WTC11 (cell line): ENCODE results near the gene PSMD13.

Experiments
- FOXJ3 ChIP-seq: sonication (generic); formaldehyde crosslinking; IDR thresholded peaks from 2 replicates; pipeline ENCODE4 v1.9.0; 2021; ENCODE audit warnings: missing genetic modification reagents, mild to moderate bottlenecking, borderline replicate concordance
- TF ChIP-seq, protein P1 (sequence below): fragments of 200-600 bp; IDR thresholded peaks from 2 replicates; pipeline ENCODE4 v1.8.0; 2022; ENCODE audit warnings: antibody characterized with exemption

DNA sequence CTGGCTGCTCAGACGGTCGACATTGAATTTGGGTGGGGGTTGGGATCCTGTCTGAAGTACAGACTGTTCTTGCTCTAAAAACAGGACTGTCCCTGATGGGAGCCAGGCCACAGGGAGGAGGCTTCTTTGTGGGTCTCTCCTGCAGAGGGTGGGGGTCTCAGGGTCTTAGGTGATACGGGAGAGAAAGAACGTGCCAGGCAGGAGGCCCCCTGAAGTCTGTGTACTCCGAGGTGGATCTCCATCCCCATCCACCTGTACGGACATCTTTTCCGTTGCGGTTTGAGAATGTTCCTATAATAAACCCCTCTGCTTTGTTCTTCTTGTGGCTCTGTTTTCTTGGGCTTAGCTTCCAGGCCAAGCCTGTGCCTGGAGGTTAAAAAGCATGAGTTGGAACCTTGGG is 15.9 kb downstream of the PSMD13 start:
- TF ChIP-seq, protein P1, sequence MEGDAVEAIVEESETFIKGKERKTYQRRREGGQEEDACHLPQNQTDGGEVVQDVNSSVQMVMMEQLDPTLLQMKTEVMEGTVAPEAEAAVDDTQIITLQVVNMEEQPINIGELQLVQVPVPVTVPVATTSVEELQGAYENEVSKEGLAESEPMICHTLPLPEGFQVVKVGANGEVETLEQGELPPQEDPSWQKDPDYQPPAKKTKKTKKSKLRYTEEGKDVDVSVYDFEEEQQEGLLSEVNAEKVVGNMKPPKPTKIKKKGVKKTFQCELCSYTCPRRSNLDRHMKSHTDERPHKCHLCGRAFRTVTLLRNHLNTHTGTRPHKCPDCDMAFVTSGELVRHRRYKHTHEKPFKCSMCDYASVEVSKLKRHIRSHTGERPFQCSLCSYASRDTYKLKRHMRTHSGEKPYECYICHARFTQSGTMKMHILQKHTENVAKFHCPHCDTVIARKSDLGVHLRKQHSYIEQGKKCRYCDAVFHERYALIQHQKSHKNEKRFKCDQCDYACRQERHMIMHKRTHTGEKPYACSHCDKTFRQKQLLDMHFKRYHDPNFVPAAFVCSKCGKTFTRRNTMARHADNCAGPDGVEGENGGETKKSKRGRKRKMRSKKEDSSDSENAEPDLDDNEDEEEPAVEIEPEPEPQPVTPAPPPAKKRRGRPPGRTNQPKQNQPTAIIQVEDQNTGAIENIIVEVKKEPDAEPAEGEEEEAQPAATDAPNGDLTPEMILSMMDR = no peak
- TF ChIP-seq FOXJ3 (CRISPR knock-in tag) = no peak
